GM12878 (cell line): ENCODE data around the gene ARHGAP6. TPM values are rescaled to one million over a fixed set of nuclear protein-coding genes. Genes with fewer than 3 reads are reported as not detected.

Experiments used
- ATAC-seq: fragments of 200-7000 bp; cut with Tn5 transposase; 3 replicates; pipeline ENCODE4 v1.9.1; 2020; ENCODE audit warnings: mild to moderate bottlenecking, moderate library complexity
- BruUV-seq: library from RNA; stranded (reverse); fragments of 400-500 nt; replicated peaks from 2 replicates; lab custom pipeline; 2021; lab: Mats Ljungman, UMichigan
- CTCF ChIA-PET: fragments of 300-600 bp; sonication (Branson Sonifier 250); formaldehyde crosslinking; extraction: SDS; loops from one replicate; lab custom pipeline; 2021; ENCODE audit warnings: inconsistent platforms; lab: Yijun Ruan, JAX
- POLR2A ChIA-PET: fragments of 350-600 bp; formaldehyde crosslinking; extraction: SDS; loops from one replicate; lab custom pipeline; 2021; ENCODE audit warnings: inconsistent platforms; lab: Charles Lee
- RAD21 ChIA-PET: fragments of 300-600 bp; sonication (Branson Sonifier 250); formaldehyde crosslinking; loops from one replicate; lab custom pipeline; 2023; ENCODE audit warnings: antibody characterized with exemption; ENCODE audit not compliant: unreplicated experiment; lab: Charles Lee
- SMC1A ChIA-PET: fragments of 300-600 bp; sonication (Branson Sonifier 250); formaldehyde crosslinking; loops from one replicate; lab custom pipeline; 2023; ENCODE audit not compliant: unreplicated experiment, uncharacterized antibody; lab: Charles Lee
- DNase-seq: peaks from one replicate; pipeline ENCODE4 v3.0.0-alpha.2; 2011; ENCODE audit warnings: low read depth, low spot score
- FAIRE-seq: peaks from 3 replicates; lab custom pipeline; 2011; peaks lifted over from hg19 to GRCh38; lab: Jason Lieb, UNC
- H2AFZ ChIP-seq: 2 replicates; pipeline ENCODE4 v1.6.0; 2011; ENCODE audit warnings: low read depth, low read length, control low read depth; ENCODE audit not compliant: control insufficient read depth
- H3K27ac ChIP-seq: 2 replicates; pipeline ENCODE4 v1.5.1; 2011; ENCODE audit warnings: control low read depth; ENCODE audit not compliant: control insufficient read depth, insufficient read depth
- H3K27me3 ChIP-seq, 2 experiments: replicated peaks in 1 of 2; 2 replicates each; pipeline versions ENCODE4 v1.6.0 to v1.6.1; 2011; ENCODE audit warnings: low read length in 1 of 2; ENCODE audit not compliant: control insufficient read depth in 2 of 2, insufficient read depth in 2 of 2
- H3K36me3 ChIP-seq, 2 experiments: 2 replicates each; pipeline ENCODE4 v1.5.1; 2011; ENCODE audit warnings: low read length in 1 of 2; ENCODE audit not compliant: control insufficient read depth in 2 of 2, insufficient read depth in 2 of 2
- H3K4me1 ChIP-seq: 2 replicates; pipeline ENCODE4 v1.6.1; 2011; ENCODE audit warnings: mild to moderate bottlenecking, low read length, moderate library complexity, mixed read lengths; ENCODE audit not compliant: control insufficient read depth, insufficient read depth
- H3K4me2 ChIP-seq: 2 replicates; pipeline ENCODE4 v1.6.0; 2011; ENCODE audit warnings: control low read depth; ENCODE audit not compliant: control insufficient read depth, insufficient read depth
- H3K4me3 ChIP-seq: fragments of 200-600 bp; sonication (generic); 2 replicates; pipeline ENCODE4 v1.5.1; 2016
- H3K79me2 ChIP-seq: 2 replicates; pipeline ENCODE4 v1.6.0; 2011; ENCODE audit warnings: low read length; ENCODE audit not compliant: control insufficient read depth, insufficient read depth
- H3K9ac ChIP-seq: 2 replicates; pipeline ENCODE4 v1.8.0; 2011; ENCODE audit warnings: low read length, control low read depth, mixed read lengths; ENCODE audit not compliant: control insufficient read depth, insufficient read depth
- H3K9me3 ChIP-seq: replicated peaks from 3 replicates; pipeline ENCODE4 v1.5.1; 2011; ENCODE audit warnings: mild to moderate bottlenecking, low read length; ENCODE audit not compliant: control insufficient read depth, insufficient read depth
- H4K20me1 ChIP-seq: 2 replicates; pipeline ENCODE4 v1.6.0; 2011; ENCODE audit not compliant: control insufficient read depth, insufficient read depth
- DPF2 ChIP-seq: fragments of 450-650 bp; IDR thresholded peaks from 2 replicates; pipeline ENCODE4 v1.6.1; 2017; ENCODE audit warnings: mild to moderate bottlenecking
- PAX5 ChIP-seq: IDR thresholded peaks from 2 replicates; pipeline ENCODE4 v1.6.1; 2011; ENCODE audit warnings: low read depth, low read length, borderline replicate concordance
- WGBS: methylation state at CpG from one replicate; pipeline ENCODE4 v1.1.6; 2016; ENCODE audit warnings: low lambda C conversion rate; ENCODE audit not compliant: insufficient replicate concordance, insufficient coverage; ENCODE audit errors: missing lambda C conversion rate; 5-methylcytosine and 5-hydroxymethylcytosine counted together
- in situ Hi-C: fragments of 300-500 bp; cut with MboI; formaldehyde crosslinking; loops from 9 replicates; pipeline ENCODE4 v1.14.3; 2018; ENCODE audit warnings: mixed read lengths
- intact Hi-C: fragments of 100-400 bp; cut with micrococcal nuclease; formaldehyde crosslinking; loops from one replicate; pipeline ENCODE4 v1.14.2; 2022; ENCODE audit not compliant: unreplicated experiment
- polyA plus RNA-seq, 11 experiments: library from polyadenylated mRNA; depleted of rRNA in 4 of 11; unstranded in 6 of 11; stranded (reverse) in 5 of 11; fragments of >200 nt; fragmentation: Nextera tagmentation in 4 of 11; fragmentation: Illumina TruSeq in 1 of 11; extraction: Ambion mirVana in 4 of 11; extraction: Trizol in 1 of 11; gene quantifications; 1 replicate in 1 of 11; 2 replicates in 10 of 11; pipeline versions ENCODE4 v1.2.1 to v1.2.3, GENCODE V29; 2011 to 2016; ENCODE audit warnings: inconsistent platforms in 2 of 11, missing spikeins in 2 of 11, low read depth in 1 of 11
- total RNA-seq, 4 experiments: library from RNA; depleted of rRNA in 3 of 4; stranded (reverse); fragments of >200 nt in 3 of 4; fragmentation: Illumina TruSeq in 1 of 4; extraction: Trizol in 1 of 4; gene quantifications; 2 replicates each; pipeline versions ENCODE4 v1.2.1 to v1.2.3, GENCODE V29; 2013 to 2021
- TF ChIP-seq, protein P1 (sequence below): IDR thresholded peaks from 2 replicates; pipeline ENCODE4 v1.6.1; 2011; ENCODE audit warnings: low read depth, low read length, improper control_type of control experiment, borderline replicate concordance
- TF ChIP-seq, protein P2 (sequence below): IDR thresholded peaks from 2 replicates; pipeline ENCODE4 v1.6.1; 2012; ENCODE audit warnings: improper control_type of control experiment, low read depth, low read length; ENCODE audit not compliant: insufficient replicate concordance
- TF ChIP-seq, protein P3 (sequence below): IDR thresholded peaks from 2 replicates; pipeline ENCODE4 v1.6.1; 2012; ENCODE audit warnings: mild to moderate bottlenecking, low read depth, low read length

The ARHGAP6 gene
- total and polyA plus RNA-seq, 10 of the 15 experiments (the other 5 are each of a cell fraction or from before 2014, with no cell fraction given): 0.20 to 1.8 (median 0.76) TPM

DNA sequence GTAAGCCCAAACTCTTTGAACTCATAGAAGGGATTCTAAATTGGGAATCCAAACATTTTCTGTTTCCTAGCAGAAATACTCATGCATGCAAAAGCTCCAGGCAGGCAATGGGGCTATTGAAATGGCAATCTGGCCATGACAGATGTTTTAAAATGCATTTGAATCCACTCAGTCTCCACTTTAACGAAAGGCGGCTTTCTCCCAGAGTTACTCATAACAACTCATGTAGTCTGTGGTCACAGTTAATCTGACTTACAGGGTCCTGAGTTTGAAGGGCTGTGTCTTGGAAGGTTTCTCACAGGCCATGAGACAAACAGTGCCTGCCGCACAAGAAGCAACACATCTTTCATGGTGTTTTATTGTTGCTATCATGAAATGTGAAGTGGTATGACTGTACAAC, 186.8 kb downstream of the ARHGAP6 start:
- SMC1A ChIA-PET: interaction anchor here (0.6 to 1.7 kb wide), 3 partner anchors 14 to 48 kb away, joined by 3 to 4 read pairs (median 3); no protein-coding TSS in a partner anchor
- no TSS peak for BruUV-seq
- RAD21 ChIA-PET: interaction anchor here (1.0 kb wide), 1 partner anchor 15 kb away, joined by 3 read pairs; no protein-coding TSS in a partner anchor
- CTCF ChIA-PET: no interaction called here
- no peaks in the 10 kb centered on the region for H3K9me3 ChIP-seq
- FAIRE-seq (no peak), DNase-seq (no peak), ATAC-seq (no peak)
- H3K36me3 ChIP-seq: no peaks in the 10 kb centered on the region
- intact Hi-C loops (no loop called here), in situ Hi-C loops (no loop called here)
- H4K20me1 ChIP-seq: no peaks in the 10 kb centered on the region
- POLR2A ChIA-PET: no interaction called here
- H2AFZ ChIP-seq: no peak overlapping the region
- no peak overlapping the region for H3K9ac ChIP-seq
- H3K4me1 ChIP-seq: no peaks in the 10 kb centered on the region
- no peak overlapping the region for H3K4me3 ChIP-seq
- no peaks in the 10 kb centered on the region for H3K79me2 ChIP-seq
- TF ChIP-seq, protein P1, sequence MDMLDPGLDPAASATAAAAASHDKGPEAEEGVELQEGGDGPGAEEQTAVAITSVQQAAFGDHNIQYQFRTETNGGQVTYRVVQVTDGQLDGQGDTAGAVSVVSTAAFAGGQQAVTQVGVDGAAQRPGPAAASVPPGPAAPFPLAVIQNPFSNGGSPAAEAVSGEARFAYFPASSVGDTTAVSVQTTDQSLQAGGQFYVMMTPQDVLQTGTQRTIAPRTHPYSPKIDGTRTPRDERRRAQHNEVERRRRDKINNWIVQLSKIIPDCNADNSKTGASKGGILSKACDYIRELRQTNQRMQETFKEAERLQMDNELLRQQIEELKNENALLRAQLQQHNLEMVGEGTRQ: no peak
- no peak for TF ChIP-seq DPF2
- TF ChIP-seq PAX5: no peak
- TF ChIP-seq, protein P2, sequence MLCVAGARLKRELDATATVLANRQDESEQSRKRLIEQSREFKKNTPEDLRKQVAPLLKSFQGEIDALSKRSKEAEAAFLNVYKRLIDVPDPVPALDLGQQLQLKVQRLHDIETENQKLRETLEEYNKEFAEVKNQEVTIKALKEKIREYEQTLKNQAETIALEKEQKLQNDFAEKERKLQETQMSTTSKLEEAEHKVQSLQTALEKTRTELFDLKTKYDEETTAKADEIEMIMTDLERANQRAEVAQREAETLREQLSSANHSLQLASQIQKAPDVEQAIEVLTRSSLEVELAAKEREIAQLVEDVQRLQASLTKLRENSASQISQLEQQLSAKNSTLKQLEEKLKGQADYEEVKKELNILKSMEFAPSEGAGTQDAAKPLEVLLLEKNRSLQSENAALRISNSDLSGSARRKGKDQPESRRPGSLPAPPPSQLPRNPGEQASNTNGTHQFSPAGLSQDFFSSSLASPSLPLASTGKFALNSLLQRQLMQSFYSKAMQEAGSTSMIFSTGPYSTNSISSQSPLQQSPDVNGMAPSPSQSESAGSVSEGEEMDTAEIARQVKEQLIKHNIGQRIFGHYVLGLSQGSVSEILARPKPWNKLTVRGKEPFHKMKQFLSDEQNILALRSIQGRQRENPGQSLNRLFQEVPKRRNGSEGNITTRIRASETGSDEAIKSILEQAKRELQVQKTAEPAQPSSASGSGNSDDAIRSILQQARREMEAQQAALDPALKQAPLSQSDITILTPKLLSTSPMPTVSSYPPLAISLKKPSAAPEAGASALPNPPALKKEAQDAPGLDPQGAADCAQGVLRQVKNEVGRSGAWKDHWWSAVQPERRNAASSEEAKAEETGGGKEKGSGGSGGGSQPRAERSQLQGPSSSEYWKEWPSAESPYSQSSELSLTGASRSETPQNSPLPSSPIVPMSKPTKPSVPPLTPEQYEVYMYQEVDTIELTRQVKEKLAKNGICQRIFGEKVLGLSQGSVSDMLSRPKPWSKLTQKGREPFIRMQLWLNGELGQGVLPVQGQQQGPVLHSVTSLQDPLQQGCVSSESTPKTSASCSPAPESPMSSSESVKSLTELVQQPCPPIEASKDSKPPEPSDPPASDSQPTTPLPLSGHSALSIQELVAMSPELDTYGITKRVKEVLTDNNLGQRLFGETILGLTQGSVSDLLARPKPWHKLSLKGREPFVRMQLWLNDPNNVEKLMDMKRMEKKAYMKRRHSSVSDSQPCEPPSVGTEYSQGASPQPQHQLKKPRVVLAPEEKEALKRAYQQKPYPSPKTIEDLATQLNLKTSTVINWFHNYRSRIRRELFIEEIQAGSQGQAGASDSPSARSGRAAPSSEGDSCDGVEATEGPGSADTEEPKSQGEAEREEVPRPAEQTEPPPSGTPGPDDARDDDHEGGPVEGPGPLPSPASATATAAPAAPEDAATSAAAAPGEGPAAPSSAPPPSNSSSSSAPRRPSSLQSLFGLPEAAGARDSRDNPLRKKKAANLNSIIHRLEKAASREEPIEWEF: no peak
- TF ChIP-seq, protein P3, sequence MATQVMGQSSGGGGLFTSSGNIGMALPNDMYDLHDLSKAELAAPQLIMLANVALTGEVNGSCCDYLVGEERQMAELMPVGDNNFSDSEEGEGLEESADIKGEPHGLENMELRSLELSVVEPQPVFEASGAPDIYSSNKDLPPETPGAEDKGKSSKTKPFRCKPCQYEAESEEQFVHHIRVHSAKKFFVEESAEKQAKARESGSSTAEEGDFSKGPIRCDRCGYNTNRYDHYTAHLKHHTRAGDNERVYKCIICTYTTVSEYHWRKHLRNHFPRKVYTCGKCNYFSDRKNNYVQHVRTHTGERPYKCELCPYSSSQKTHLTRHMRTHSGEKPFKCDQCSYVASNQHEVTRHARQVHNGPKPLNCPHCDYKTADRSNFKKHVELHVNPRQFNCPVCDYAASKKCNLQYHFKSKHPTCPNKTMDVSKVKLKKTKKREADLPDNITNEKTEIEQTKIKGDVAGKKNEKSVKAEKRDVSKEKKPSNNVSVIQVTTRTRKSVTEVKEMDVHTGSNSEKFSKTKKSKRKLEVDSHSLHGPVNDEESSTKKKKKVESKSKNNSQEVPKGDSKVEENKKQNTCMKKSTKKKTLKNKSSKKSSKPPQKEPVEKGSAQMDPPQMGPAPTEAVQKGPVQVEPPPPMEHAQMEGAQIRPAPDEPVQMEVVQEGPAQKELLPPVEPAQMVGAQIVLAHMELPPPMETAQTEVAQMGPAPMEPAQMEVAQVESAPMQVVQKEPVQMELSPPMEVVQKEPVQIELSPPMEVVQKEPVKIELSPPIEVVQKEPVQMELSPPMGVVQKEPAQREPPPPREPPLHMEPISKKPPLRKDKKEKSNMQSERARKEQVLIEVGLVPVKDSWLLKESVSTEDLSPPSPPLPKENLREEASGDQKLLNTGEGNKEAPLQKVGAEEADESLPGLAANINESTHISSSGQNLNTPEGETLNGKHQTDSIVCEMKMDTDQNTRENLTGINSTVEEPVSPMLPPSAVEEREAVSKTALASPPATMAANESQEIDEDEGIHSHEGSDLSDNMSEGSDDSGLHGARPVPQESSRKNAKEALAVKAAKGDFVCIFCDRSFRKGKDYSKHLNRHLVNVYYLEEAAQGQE: no peak
- no peak overlapping the region for H3K27ac ChIP-seq
- WGBS: 74% methylated on average over 3 of the region's 3 CpGs
- H3K27me3 ChIP-seq: peaks cover 1 to 2% of the 10 kb centered on the region in 2 experiments; a peak in 2 of 4 replicates
- no peak overlapping the region for H3K4me2 ChIP-seq
